Activated CD8-positive, alpha-beta T cell treated with anti-CD3 and anti-CD28 coated beads for 36 hours (primary cell): ENCODE measurements around the gene PPP1R13L. TPM values are rescaled to one million over a fixed set of nuclear protein-coding genes. Genes with fewer than 3 reads are reported as not detected.

Source experiments
- ATAC-seq: fragments of 200-7000 bp; cut with Tn5 transposase; one replicate; pipeline ENCODE4 v1.10.0; 2021; ENCODE audit warnings: mild to moderate bottlenecking, moderate library complexity
- CTCF ChIA-PET: fragments of 350-600 bp; sonication (Branson Sonifier 250); formaldehyde crosslinking; loops from one replicate; lab custom pipeline; 2021; ENCODE audit warnings: antibody characterized with exemption; lab: Charles Lee
- POLR2A ChIA-PET: fragments of 350-600 bp; sonication (Branson Sonifier 250); formaldehyde crosslinking; loops from one replicate; lab custom pipeline; 2021; ENCODE audit warnings: antibody characterized with exemption; lab: Charles Lee
- DNase-seq: peaks from one replicate; pipeline ENCODE4 v3.0.0-alpha.2; 2020
- H3K27ac Mint-ChIP-seq: one replicate; pipeline ENCODE4 v1.8.0; 2021; ENCODE audit warnings: mild to moderate bottlenecking, mixed read lengths
- H3K27me3 Mint-ChIP-seq: one replicate; pipeline ENCODE4 v1.8.0; 2021; ENCODE audit warnings: mixed read lengths
- H3K36me3 Mint-ChIP-seq: one replicate; pipeline ENCODE4 v1.8.0; 2021; ENCODE audit warnings: low read depth, mixed read lengths
- H3K4me1 Mint-ChIP-seq: one replicate; pipeline ENCODE4 v1.8.0; 2021; ENCODE audit warnings: low read depth, mixed read lengths
- H3K4me3 Mint-ChIP-seq: one replicate; pipeline ENCODE4 v1.8.0; 2021; ENCODE audit warnings: mild to moderate bottlenecking, moderate library complexity, mixed read lengths
- H3K9me3 Mint-ChIP-seq: one replicate; pipeline ENCODE4 v1.8.0; 2021; ENCODE audit warnings: mixed read lengths
- CTCF ChIP-seq: fragments of 200-600 bp; IDR thresholded peaks from one replicate; pipeline ENCODE4 v1.8.0; 2022; ENCODE audit warnings: antibody characterized with exemption, mild to moderate bottlenecking
- intact Hi-C: fragments of 100-400 bp; cut with micrococcal nuclease; formaldehyde crosslinking; loops from one replicate; pipeline ENCODE4 v1.10.0; 2022
- total RNA-seq, 2 experiments: library from RNA; stranded (reverse); gene quantifications; one replicate each; pipeline ENCODE4 v1.2.3, GENCODE V29; 2021

PPP1R13L gene
- total RNA-seq, 2 experiments from 2014 or later, result 4.6 to 5.8 TPM

- intact Hi-C loops, result no loop called here
- ChIA-PET CTCF (interaction anchor here (1.4 to 6.0 kb wide), 4 partner anchors 9 to 31 kb away, joined by 3 to 72 read pairs (median 22); no protein-coding TSS in a partner anchor), POLR2A (interaction anchor here (1.1 to 3.7 kb wide), 3 partner anchors 9 to 30 kb away, joined by 11 to 15 read pairs (median 12); partner anchors contain the start of gene FOSB)
- H3K27ac Mint-ChIP-seq, result peak overlapping the region; percentile 60
- peaks cover 5% of the 10 kb centered on the region for H3K36me3 Mint-ChIP-seq
- TF ChIP-seq CTCF, result no peak
- peaks cover 42% of the 10 kb centered on the region for H3K4me1 Mint-ChIP-seq
- no peak for DNase-seq
- H3K9me3 Mint-ChIP-seq, result no peaks in the 10 kb centered on the region
- no peaks in the 10 kb centered on the region for H3K27me3 Mint-ChIP-seq
- H3K4me3 Mint-ChIP-seq, result peak overlapping the region; percentile 61
- no peak for ATAC-seq
These were observed 44.0 kb upstream of the PPP1R13L start for GRCh38 chr19:45448887-45449299.

- intact Hi-C loops, result no loop called here
- H3K9me3 Mint-ChIP-seq, result no peaks in the 10 kb centered on the region
- ChIA-PET CTCF (interaction anchor here (1.0 to 6.0 kb wide), 5 partner anchors 9 to 32 kb away, joined by 3 to 72 read pairs (median 8); no protein-coding TSS in a partner anchor), POLR2A (interaction anchor here (2.2 to 3.7 kb wide), 2 partner anchors 9 to 20 kb away, joined by 12 to 15 read pairs; partner anchors contain the start of gene FOSB)
- DNase-seq (no peak), ATAC-seq (no peak)
- H3K4me1 Mint-ChIP-seq, result peaks cover 45% of the 10 kb centered on the region
- no peaks in the 10 kb centered on the region for H3K27me3 Mint-ChIP-seq
- H3K4me3 Mint-ChIP-seq, result no peak overlapping the region
- no peak for TF ChIP-seq CTCF
- H3K36me3 Mint-ChIP-seq, result peaks cover 5% of the 10 kb centered on the region
- H3K27ac Mint-ChIP-seq, result no peak overlapping the region
These were observed 43.5 kb upstream of the PPP1R13L start for GRCh38 chr19:45448425-45448756.

GRCh38 chr19:45446944-45447343 is 42.1 kb upstream of the PPP1R13L start:
- Mint-ChIP-seq H3K36me3 (peaks cover 5% of the 10 kb centered on the region), H3K9me3 (no peaks in the 10 kb centered on the region), H3K4me1 (peaks cover 52% of the 10 kb centered on the region), H3K27ac (no peak overlapping the region), H3K27me3 (no peaks in the 10 kb centered on the region), H3K4me3 (no peak overlapping the region)
- CTCF ChIA-PET, result interaction anchor here (1.1 to 6.0 kb wide), 5 partner anchors 7 to 38 kb away, joined by 5 to 72 read pairs (median 8); no protein-coding TSS in a partner anchor
- POLR2A ChIA-PET, result interaction anchor here (2.8 to 3.7 kb wide), 2 partner anchors 8 to 32 kb away, joined by 11 to 15 read pairs; no protein-coding TSS in a partner anchor
- no peak for TF ChIP-seq CTCF
- intact Hi-C loops, result no loop called here
- ATAC-seq, result no peak
- DNase-seq, result no peak

- DNase-seq, result peak; percentile 42
- intact Hi-C loops, result no loop called here
- Mint-ChIP-seq H3K9me3 (no peaks in the 10 kb centered on the region), H3K27ac (no peak overlapping the region), H3K4me1 (peaks cover 47% of the 10 kb centered on the region), H3K36me3 (peaks cover 5% of the 10 kb centered on the region), H3K4me3 (no peak overlapping the region), H3K27me3 (no peaks in the 10 kb centered on the region)
- ATAC-seq, result no peak
- CTCF ChIA-PET, result interaction anchor here (1.0 to 6.0 kb wide), 5 partner anchors 18 to 39 kb away, joined by 3 to 72 read pairs (median 5); no protein-coding TSS in a partner anchor
- TF ChIP-seq CTCF, result peak; percentile 27
- POLR2A ChIA-PET, result interaction anchor here (0.6 to 2.8 kb wide), 4 partner anchors 29 to 32 kb away, joined by 3 to 11 read pairs (median 4); no protein-coding TSS in a partner anchor
These were observed 41.4 kb upstream of the PPP1R13L start for GRCh38 chr19:45446295-45446694.

- Mint-ChIP-seq H3K27ac (no peak overlapping the region), H3K4me3 (no peak overlapping the region), H3K36me3 (peaks cover 5% of the 10 kb centered on the region), H3K4me1 (peaks cover 53% of the 10 kb centered on the region), H3K27me3 (no peaks in the 10 kb centered on the region), H3K9me3 (no peaks in the 10 kb centered on the region)
- ChIA-PET CTCF (interaction anchor here (0.6 to 6.0 kb wide), 10 partner anchors 12 to 1559 kb away, joined by 3 to 72 read pairs (median 4); partner anchors contain the start of gene FOSB), POLR2A (interaction anchor here (1.0 to 3.0 kb wide), 5 partner anchors 24 to 35 kb away, joined by 3 to 11 read pairs (median 4); partner anchors contain the start of gene FOSB)
- no peak for DNase-seq
- no peak for ATAC-seq
- no peak for TF ChIP-seq CTCF
- intact Hi-C loops, result no loop called here
These were observed 40.3 kb upstream of the PPP1R13L start for GRCh38 chr19:45445139-45445538.
